Karpas-422 (cell line): ENCODE results near the gene RING1. TPM values are rescaled to one million over a fixed set of nuclear protein-coding genes. Genes with fewer than 3 reads are reported as not detected.

ENCODE experiments used
- DNase-seq: peaks from one replicate; pipeline ENCODE4 v3.0.0-alpha.2; 2015
- H2AFZ ChIP-seq: fragments of 200-600 bp; sonication (generic); 2 replicates; pipeline ENCODE4 v1.6.1; 2014; ENCODE audit warnings: antibody characterized with exemption, low read length, mixed read lengths
- H3K27ac ChIP-seq: fragments of 200-600 bp; sonication (generic); 2 replicates; pipeline ENCODE4 v1.5.1; 2014; ENCODE audit warnings: mild to moderate bottlenecking, low read length, moderate library complexity
- H3K27me3 ChIP-seq: fragments of 200-600 bp; sonication (generic); 2 replicates; pipeline ENCODE4 v1.6.1; 2014; ENCODE audit warnings: low read length, mixed read lengths
- H3K36me3 ChIP-seq: fragments of 200-600 bp; sonication (generic); 2 replicates; pipeline ENCODE4 v1.6.1; 2014; ENCODE audit warnings: low read length, mixed read lengths; ENCODE audit not compliant: insufficient read depth
- H3K4me1 ChIP-seq: fragments of 200-600 bp; sonication (generic); 2 replicates; pipeline ENCODE4 v1.6.1; 2014; ENCODE audit warnings: mild to moderate bottlenecking, low read length, mixed read lengths
- H3K4me2 ChIP-seq: fragments of 200-600 bp; sonication (generic); 2 replicates; pipeline ENCODE4 v1.6.1; 2014; ENCODE audit warnings: low read length, low read depth, mild to moderate bottlenecking; ENCODE audit not compliant: poor library complexity, severe bottlenecking
- H3K4me3 ChIP-seq: fragments of 200-600 bp; sonication (generic); 2 replicates; pipeline ENCODE4 v1.5.1; 2014; ENCODE audit warnings: mild to moderate bottlenecking, antibody characterized with exemption, low read length, mixed read lengths
- H3K79me2 ChIP-seq: fragments of 200-600 bp; sonication (generic); 2 replicates; pipeline ENCODE4 v1.6.1; 2014; ENCODE audit warnings: mild to moderate bottlenecking, low read length, mixed read lengths
- H3K9ac ChIP-seq: fragments of 200-600 bp; sonication (generic); 2 replicates; pipeline ENCODE4 v1.6.0; 2014; ENCODE audit warnings: low read length
- H3K9me2 ChIP-seq: fragments of 200-600 bp; sonication (generic), shearing (Covaris generic); replicated peaks from 2 replicates; pipeline ENCODE4 v1.6.0; 2014; ENCODE audit warnings: mild to moderate bottlenecking, low read length, moderate library complexity; ENCODE audit not compliant: insufficient read depth
- H3K9me3 ChIP-seq: fragments of 300-700, 200-600 bp; sonication (generic); 2 replicates; pipeline ENCODE4 v1.6.1; 2014; ENCODE audit warnings: low read length, mixed read lengths
- H4K20me1 ChIP-seq: fragments of 200-600 bp; sonication (generic); 2 replicates; pipeline ENCODE4 v1.6.1; 2014; ENCODE audit warnings: mild to moderate bottlenecking, antibody characterized with exemption, low read length, low read depth; ENCODE audit not compliant: insufficient read depth
- total RNA-seq: library from RNA; depleted of rRNA; stranded (reverse); fragments of >200 nt; shearing (Covaris generic); gene quantifications from 2 replicates; pipeline ENCODE4 v1.2.3, GENCODE V29; 2014; ENCODE audit warnings: low replicate concordance

RING1 gene
- total RNA-seq, 1 experiment from 2014 or later = 14.2 TPM

GRCh38 chr6:33189164-33189563 lies 19.1 kb upstream of the RING1 start:
- DNase-seq = no peak
- H3K27me3 ChIP-seq = no peaks in the 10 kb centered on the region
- H3K4me3 ChIP-seq = no peak overlapping the region
- H3K4me1 ChIP-seq = peaks cover 4% of the 10 kb centered on the region
- H3K36me3 ChIP-seq = no peaks in the 10 kb centered on the region
- no peaks in the 10 kb centered on the region for H3K9me3 ChIP-seq
- H3K4me2 ChIP-seq = no peak overlapping the region
- no peaks in the 10 kb centered on the region for H3K79me2 ChIP-seq
- no peak overlapping the region for H3K27ac ChIP-seq
- no peak overlapping the region for H2AFZ ChIP-seq
- H4K20me1 ChIP-seq = no peaks in the 10 kb centered on the region
- H3K9ac ChIP-seq = no peak overlapping the region
- H3K9me2 ChIP-seq = no peaks in the 10 kb centered on the region

GRCh38 chr6:33189625-33190448 lies 18.5 kb upstream of the RING1 start:
- Histone ChIP-seq H2AFZ (no peak overlapping the region), H3K27me3 (no peaks in the 10 kb centered on the region), H3K27ac (no peak overlapping the region), H3K9me2 (no peaks in the 10 kb centered on the region), H3K4me1 (peaks cover 4% of the 10 kb centered on the region), H3K9me3 (no peaks in the 10 kb centered on the region), H3K36me3 (no peaks in the 10 kb centered on the region), H3K4me2 (no peak overlapping the region), H3K9ac (no peak overlapping the region), H3K79me2 (no peaks in the 10 kb centered on the region), H3K4me3 (no peak overlapping the region), H4K20me1 (no peaks in the 10 kb centered on the region)
- DNase-seq = no peak

GRCh38 chr6:33190504-33191107 lies 17.7 kb upstream of the RING1 start:
- H3K9ac ChIP-seq = no peak overlapping the region
- H3K4me2 ChIP-seq = no peak overlapping the region
- H3K36me3 ChIP-seq = peaks cover 5% of the 10 kb centered on the region
- DNase-seq = no peak
- H3K27me3 ChIP-seq = no peaks in the 10 kb centered on the region
- no peaks in the 10 kb centered on the region for H3K79me2 ChIP-seq
- no peaks in the 10 kb centered on the region for H3K9me2 ChIP-seq
- H3K27ac ChIP-seq = no peak overlapping the region
- H2AFZ ChIP-seq = no peak overlapping the region
- no peak overlapping the region for H3K4me3 ChIP-seq
- no peaks in the 10 kb centered on the region for H4K20me1 ChIP-seq
- no peaks in the 10 kb centered on the region for H3K9me3 ChIP-seq
- H3K4me1 ChIP-seq = peaks cover 4% of the 10 kb centered on the region

- no peak overlapping the region for H2AFZ ChIP-seq
- H3K4me3 ChIP-seq = no peak overlapping the region
- no peak overlapping the region for H3K9ac ChIP-seq
- H3K9me2 ChIP-seq = no peaks in the 10 kb centered on the region
- no peaks in the 10 kb centered on the region for H3K27me3 ChIP-seq
- peaks cover 15% of the 10 kb centered on the region for H3K36me3 ChIP-seq
- no peak overlapping the region for H3K4me2 ChIP-seq
- no peak for DNase-seq
- no peaks in the 10 kb centered on the region for H3K79me2 ChIP-seq
- H4K20me1 ChIP-seq = no peaks in the 10 kb centered on the region
- no peaks in the 10 kb centered on the region for H3K9me3 ChIP-seq
- H3K4me1 ChIP-seq = peaks cover 4% of the 10 kb centered on the region
- H3K27ac ChIP-seq = no peak overlapping the region
These were observed 16.8 kb upstream of the RING1 start for GRCh38 chr6:33191383-33192104.

GRCh38 chr6:33192105-33192646 lies 16.1 kb upstream of the RING1 start, which contains the start of gene COL11A2:
COL11A2 (minus strand) TSS chr6:33192467; CDS start chr6:33192240, 227 bp downstream.
- no peaks in the 10 kb centered on the region for H4K20me1 ChIP-seq
- H3K9ac ChIP-seq = no peak within 1 kb of the TSS
- no peaks in the 10 kb centered on the region for H3K27me3 ChIP-seq
- H3K4me1 ChIP-seq = peaks cover 6% of the 10 kb centered on the region
- DNase-seq = no peak
- no peak within 1 kb of the TSS for H2AFZ ChIP-seq
- H3K9me3 ChIP-seq = no peaks in the 10 kb centered on the region
- H3K27ac ChIP-seq = no peak within 1 kb of the TSS
- H3K36me3 ChIP-seq = peaks cover 21% of the 10 kb centered on the region
- no peaks in the 10 kb centered on the region for H3K9me2 ChIP-seq
- H3K4me3 ChIP-seq = no peak within 1 kb of the TSS
- H3K79me2 ChIP-seq = peaks cover 3% of the 10 kb centered on the region; the same call in 1 of the 2 replicates
- no peak within 1 kb of the TSS for H3K4me2 ChIP-seq

GRCh38 chr6:33192671-33193602 lies 15.4 kb upstream of the RING1 start:
- H3K27ac ChIP-seq = no peak overlapping the region
- H3K4me3 ChIP-seq = no peak overlapping the region
- no peak for DNase-seq
- H3K4me1 ChIP-seq = peaks cover 8% of the 10 kb centered on the region
- no peak overlapping the region for H2AFZ ChIP-seq
- H3K36me3 ChIP-seq = peaks cover 23% of the 10 kb centered on the region
- H3K9me2 ChIP-seq = no peaks in the 10 kb centered on the region
- H3K9ac ChIP-seq = no peak overlapping the region
- no peaks in the 10 kb centered on the region for H4K20me1 ChIP-seq
- no peaks in the 10 kb centered on the region for H3K27me3 ChIP-seq
- no peak overlapping the region for H3K4me2 ChIP-seq
- no peaks in the 10 kb centered on the region for H3K9me3 ChIP-seq
- H3K79me2 ChIP-seq = peaks cover 5% of the 10 kb centered on the region; the same call in 1 of the 2 replicates

- Histone ChIP-seq H3K27ac (no peak overlapping the region), H3K9ac (no peak overlapping the region), H3K9me2 (no peaks in the 10 kb centered on the region), H3K27me3 (no peaks in the 10 kb centered on the region), H2AFZ (no peak overlapping the region), H3K4me1 (peaks cover 15% of the 10 kb centered on the region), H3K4me2 (no peak overlapping the region), H4K20me1 (no peaks in the 10 kb centered on the region; the same call in 1 of the 2 replicates), H3K9me3 (no peaks in the 10 kb centered on the region), H3K36me3 (peaks cover 23% of the 10 kb centered on the region), H3K4me3 (no peak overlapping the region), H3K79me2 (peaks cover 12% of the 10 kb centered on the region)
- DNase-seq = no peak
These were observed 14.7 kb upstream of the RING1 start for GRCh38 chr6:33193619-33194018.
